ENCODE measurements around the gene ACSM2B.
"Not testable (repeated sequence)": the region's sequence is repeated elsewhere in the genome, so short reads cannot be mapped to it uniquely, and the experiment has no call there.

The ACSM2B gene, protein sequence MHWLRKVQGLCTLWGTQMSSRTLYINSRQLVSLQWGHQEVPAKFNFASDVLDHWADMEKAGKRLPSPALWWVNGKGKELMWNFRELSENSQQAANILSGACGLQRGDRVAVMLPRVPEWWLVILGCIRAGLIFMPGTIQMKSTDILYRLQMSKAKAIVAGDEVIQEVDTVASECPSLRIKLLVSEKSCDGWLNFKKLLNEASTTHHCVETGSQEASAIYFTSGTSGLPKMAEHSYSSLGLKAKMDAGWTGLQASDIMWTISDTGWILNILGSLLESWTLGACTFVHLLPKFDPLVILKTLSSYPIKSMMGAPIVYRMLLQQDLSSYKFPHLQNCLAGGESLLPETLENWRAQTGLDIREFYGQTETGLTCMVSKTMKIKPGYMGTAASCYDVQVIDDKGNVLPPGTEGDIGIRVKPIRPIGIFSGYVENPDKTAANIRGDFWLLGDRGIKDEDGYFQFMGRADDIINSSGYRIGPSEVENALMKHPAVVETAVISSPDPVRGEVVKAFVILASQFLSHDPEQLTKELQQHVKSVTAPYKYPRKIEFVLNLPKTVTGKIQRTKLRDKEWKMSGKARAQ

DNA sequence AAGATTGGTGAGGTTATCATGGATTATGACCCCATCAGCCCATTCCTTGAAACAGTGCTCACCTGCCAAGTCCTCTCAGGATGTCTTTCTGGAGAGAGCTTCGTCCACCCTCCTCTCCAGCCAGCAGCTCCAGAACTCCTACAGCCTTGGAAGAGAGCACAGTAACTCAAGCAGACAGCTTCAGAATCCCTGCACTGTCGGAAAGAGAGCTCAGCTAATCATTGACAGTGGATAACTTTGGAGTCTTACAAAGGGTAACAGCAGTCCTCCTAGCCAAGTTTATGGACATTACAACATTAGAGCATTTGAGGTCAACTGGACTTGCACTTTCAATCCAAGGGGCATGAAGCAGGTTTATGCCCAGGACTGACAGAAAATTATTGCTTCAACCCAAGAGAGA is at the start of gene ACSM2B:
TSS of gene ACSM2B (minus strand) at position 223 of the 400 bp plus-strand sequence. CDS start 11,522 bp downstream, outside the sequence.
- not testable (repeated sequence) for DNase-seq

DNA sequence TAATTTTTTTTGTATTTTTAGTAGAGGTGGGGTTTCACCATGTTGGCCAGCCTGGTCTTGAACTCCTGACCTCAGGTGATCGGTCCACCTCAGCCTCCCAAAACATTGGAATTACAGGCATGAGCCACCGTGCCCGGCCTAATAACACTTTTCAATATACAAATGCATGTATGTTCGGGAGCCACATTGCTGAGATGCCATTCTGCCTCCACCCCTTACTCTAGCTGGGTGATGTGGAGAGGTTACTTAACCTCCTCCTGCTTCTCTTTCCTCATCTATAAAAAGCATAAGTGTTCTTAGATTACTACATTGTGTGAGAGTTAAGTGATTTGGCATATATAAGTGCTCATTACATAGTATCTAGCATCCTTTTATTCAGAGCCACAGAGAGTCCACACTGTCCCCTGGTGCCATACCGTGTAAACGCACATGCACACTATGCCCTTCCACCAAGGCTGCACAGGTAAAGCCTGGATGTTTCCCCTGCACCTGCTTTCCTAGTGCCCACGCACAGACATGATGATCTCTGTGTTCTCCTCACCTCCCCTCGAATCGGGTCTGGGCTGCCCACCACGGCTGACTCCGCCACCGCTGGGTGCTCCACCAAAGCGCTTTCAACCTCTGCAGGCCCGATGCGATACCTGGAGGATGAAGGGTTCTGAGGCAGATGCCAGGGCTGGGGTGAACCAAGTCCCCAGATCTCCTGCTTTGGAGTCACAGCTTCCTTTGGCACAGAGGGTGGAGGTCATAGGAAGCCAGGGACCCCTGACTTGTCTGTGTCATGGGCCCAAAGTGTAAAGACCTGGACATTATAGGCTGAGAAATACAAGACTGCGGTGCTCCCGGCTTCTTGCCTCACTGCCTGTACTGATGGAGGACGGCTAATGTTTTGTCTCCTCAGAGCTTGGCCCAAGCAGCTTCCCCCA is 49.0 kb upstream of the ACSM2B start:
- no peak for DNase-seq
- no peak for TF ChIP-seq GATA1 (IDR thresholded peaks at IDR 0.05; ENCODE audit: low read depth, low read length)
- TF ChIP-seq POLR2A (IDR thresholded peaks at IDR 0.05; ENCODE audit: low read length) = no peak

DNA sequence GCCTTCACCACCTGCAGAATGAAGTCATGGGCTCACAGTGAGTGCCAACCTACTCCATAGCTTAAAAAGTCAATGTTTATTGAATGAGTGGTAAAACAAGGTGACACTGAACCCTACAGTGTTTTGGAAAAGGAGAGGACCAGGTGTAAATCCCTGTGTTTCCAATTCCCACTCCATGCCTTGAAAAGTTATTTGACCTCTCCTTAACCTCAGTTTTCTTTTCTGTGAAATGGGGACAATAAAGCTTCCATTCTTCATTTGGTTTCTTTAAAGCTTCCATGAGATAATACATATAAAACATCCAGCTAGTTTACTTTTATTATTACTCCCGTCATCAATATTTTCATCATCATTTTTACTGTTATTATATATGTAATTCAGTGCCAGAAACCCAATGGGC is 48.0 kb upstream of the ACSM2B start:
- DNase-seq = no peak
- no peak for TF ChIP-seq GATA1 (IDR thresholded peaks at IDR 0.05; ENCODE audit: low read depth, low read length)
- no peak for TF ChIP-seq POLR2A (IDR thresholded peaks at IDR 0.05; ENCODE audit: low read length)

DNA sequence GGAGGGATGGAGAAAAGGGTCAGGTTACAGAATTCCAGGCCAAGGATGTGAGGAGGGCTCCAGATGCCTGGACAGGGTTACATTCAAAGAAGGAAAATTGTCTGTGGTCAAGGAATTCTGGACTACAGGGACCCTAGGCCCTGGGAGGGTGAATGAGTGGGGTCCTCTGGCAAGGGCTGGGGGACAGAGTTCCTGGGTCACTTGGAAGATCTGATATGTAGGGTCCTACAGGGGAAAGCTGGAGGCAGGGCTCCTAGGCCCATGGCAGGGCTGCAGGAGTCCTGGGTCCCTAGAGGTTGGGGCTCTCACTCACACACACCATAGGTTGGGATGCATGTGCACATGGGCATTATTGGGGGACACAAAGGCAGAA is 46.3 kb upstream of the ACSM2B start:
- no peak for TF ChIP-seq GATA1 (IDR thresholded peaks at IDR 0.05; ENCODE audit: low read depth, low read length)
- TF ChIP-seq POLR2A (IDR thresholded peaks at IDR 0.05; ENCODE audit: low read length) = no peak
- DNase-seq = no peak

DNA sequence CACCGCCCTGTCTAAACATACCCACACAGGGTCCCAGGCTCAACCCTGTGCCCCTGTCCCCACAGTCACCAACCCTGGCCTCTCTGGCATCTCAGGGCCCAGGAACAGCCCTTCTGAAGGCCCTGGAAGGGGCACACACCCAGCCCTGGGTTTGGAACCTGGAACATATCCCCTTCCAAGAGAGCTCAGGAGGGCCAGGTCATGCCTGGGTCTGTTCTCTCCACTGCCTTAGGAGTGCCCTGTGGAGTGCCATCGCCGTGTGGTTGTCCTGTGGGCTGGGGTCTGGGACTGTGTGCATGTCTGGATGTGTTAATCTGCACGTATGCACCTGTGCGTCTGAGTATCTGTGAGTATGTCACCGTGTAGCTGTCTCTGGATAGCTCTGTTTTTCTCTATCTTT is 45.2 kb upstream of the ACSM2B start:
- no peak for DNase-seq
- TF ChIP-seq POLR2A (IDR thresholded peaks at IDR 0.05; ENCODE audit: low read length) = no peak
- no peak for TF ChIP-seq GATA1 (IDR thresholded peaks at IDR 0.05; ENCODE audit: low read depth, low read length)

DNA sequence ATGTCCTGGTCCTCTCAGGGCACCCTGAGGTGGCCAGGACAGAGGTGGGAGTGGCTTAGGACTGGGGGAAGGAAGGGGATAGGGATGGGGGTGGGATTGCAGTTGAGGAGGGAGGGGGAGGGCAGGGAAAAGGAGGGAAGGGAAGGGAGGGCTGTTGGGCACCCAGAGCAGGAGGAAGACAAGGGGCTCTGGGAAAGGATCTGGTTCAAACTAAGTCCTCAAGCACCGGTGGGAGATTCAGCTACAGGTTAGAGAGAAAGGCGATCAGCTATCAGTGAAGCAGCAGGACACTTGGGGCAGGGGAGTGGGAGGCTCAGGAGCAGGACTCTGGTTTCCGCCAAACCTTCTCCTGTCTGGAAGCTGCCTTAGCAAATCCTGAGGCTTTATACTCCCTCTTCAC is 44.6 kb upstream of the ACSM2B start:
- TF ChIP-seq POLR2A (IDR thresholded peaks at IDR 0.05; ENCODE audit: low read length) (no peak), GATA1 (IDR thresholded peaks at IDR 0.05; ENCODE audit: low read depth, low read length) (no peak)
- DNase-seq = no peak

DNA sequence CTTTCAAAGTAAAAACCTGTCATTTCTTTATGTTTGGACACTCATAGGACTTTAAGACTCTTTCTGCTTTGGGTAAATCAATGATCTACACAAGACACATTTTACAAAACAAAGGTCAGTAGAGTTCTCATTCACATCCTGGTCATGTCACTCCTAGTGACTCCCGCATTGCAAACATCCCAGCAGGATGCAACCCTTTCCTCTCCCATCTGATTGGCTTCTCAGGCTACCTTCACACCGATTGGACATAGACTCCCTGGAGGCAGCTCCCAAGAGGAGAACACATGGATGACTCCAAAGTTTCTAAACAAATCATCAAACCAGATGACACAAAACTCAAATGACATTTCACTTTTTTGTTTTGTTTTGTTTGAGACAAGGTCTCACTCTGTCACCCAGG is 43.8 kb upstream of the ACSM2B start:
- no peak for DNase-seq
- TF ChIP-seq GATA1 (IDR thresholded peaks at IDR 0.05; ENCODE audit: low read depth, low read length) (no peak), POLR2A (IDR thresholded peaks at IDR 0.05; ENCODE audit: low read length) (no peak)

DNA sequence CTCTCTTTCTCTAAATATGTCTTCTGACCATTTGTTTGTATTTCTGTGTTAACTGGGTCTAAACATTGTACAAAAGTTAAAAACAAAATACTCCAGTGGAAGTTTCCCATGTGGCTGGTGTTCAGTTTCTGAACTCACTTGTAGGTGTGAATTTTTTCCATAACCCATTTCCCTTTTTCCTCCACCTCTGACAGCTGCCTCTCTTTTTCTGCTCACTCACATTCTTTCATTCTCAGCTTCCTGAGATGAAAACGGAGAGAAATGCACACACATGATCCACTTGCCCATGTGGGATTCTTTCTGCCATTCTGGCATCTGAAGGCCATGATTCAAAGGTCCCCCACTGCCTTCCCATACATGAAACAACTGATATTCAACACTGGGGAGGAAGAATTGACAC is 41.1 kb upstream of the ACSM2B start:
- no peak for DNase-seq
- TF ChIP-seq POLR2A (IDR thresholded peaks at IDR 0.05; ENCODE audit: low read length) (no peak), GATA1 (IDR thresholded peaks at IDR 0.05; ENCODE audit: low read depth, low read length) (no peak)

DNA sequence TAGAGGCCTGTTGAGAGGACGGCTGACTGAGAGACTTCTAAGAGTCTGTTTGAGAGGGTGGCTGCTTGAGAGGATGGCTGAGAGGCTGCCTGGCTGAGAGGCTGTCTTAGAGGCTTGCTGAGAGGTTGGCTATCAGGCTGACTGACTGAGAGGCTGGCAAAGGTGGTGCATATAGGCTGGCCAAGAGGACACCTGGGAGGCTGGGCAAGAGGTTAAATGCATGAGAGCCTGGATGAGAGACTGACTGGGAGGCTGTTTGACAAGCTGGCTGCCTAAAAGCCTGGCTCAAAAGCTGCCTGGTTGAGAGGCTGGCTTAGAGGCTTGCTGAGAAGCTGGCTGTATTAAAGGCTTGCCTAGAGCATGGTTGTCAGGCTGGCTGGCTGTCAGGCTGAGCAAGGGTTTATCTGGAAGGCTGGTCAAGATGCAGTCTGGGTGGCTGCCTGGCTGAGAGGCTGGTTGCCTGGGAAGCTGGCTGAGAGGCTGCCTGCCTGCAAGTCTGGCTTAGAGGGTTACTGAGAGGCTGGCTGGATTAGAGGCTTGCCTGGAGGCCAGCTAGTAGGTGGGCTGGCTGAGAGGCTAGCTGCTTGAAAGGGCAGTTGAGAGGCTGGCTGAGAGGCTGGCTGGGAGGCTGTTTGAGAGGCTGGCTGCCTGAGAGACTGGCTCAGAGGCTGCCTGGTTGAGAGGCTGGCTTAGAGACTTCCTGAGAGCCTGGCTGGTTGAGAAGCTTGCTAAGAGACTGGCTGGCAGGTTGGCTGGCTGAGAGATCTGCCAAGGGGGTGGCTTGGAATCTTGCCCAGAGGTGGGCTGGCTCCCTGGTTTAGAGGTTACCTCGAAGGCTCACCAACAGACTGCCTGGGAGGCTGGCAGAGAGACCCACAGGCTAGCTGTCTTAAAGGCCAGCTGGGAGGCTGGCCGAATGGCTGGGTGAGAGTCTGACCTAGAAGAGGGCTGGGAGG is 38.3 kb upstream of the ACSM2B start:
- no peak for DNase-seq
- TF ChIP-seq GATA1 (IDR thresholded peaks at IDR 0.05; ENCODE audit: low read depth, low read length) (no peak), POLR2A (IDR thresholded peaks at IDR 0.05; ENCODE audit: low read length) (no peak)

DNA sequence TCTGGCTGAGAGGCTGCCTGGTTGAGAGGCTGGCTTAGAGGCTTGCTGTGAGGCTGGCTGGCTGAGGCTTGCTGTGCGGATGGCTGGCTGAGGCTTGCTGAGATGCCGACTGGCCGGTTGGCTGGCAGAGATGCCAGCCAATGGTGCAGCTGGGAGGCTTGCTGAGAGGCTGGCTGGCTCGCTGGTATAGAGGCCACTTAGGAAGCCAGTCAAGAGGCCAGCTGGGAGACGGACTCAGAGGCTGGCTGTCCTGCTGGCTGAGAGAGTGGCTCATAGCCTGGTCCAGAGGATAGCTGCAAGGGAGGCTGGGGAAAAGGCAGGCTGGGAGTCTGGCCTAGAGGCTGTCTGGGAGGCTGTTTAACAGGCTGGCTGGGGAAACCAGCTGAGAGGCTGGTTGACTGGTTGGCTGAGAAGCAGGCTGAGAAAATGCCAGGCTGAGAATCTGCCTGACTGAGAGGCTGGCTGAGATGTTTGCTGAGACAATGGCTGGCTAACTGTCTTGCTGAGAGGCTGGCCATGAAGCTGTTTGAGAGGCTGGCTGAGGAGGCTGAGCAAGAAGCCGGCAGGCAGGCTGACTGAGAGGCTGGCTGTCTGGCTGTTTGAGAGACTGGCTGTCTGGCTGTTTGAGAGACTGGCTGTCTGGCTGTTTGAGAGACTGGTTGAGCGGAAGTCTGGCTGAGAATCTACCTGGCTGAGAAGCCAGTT is 37.5 kb upstream of the ACSM2B start:
- no peak for TF ChIP-seq GATA1 (IDR thresholded peaks at IDR 0.05; ENCODE audit: low read depth, low read length)
- no peak for TF ChIP-seq POLR2A (IDR thresholded peaks at IDR 0.05; ENCODE audit: low read length)
- DNase-seq = no peak

DNA sequence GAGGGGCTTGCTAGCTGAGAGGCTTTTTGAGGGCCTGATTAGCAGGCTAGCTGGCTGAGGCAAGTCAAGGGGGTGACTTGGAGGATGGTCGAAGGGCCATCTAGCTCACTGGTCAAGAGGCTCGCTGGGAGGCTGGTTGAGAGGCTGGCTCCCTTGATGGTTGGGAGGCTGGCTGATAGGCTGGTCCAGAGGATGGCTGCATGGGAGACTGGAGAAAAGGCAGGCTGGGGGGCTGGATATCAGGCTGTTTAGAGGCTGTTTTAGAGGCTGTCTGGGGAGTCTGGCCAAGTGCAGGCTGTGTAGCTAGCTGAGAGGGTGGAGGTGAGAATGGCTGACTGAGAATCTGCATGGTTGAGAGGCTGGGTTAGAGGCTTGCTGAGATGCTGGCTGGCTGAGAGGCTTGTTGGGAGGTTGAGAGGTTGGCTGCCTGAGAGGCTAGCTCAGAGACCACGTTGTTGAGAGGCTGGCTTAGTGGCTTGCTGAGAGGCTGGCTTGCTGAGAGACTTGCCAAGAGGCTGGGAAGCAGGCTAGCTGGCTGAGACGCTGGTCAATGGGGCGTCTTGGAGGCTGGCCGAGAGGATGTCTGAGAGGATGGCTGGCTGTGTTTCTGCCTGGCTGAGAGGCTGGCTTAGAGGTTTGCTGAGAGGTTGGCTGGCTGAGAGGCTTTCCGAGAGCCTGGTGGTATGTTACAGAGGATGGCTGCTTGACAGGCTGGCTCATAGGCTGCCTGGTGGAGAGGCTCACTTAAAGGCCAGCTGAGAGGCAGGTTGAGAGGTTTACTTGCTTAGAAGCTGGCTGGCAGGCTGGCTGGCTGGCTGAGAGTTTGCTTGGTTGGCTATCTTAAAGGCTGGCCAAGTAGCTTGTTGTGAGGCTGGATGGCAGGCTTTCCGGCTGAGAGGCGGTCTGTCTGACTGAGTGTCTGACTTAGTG is 36.6 kb upstream of the ACSM2B start:
- no peak for DNase-seq
- TF ChIP-seq POLR2A (IDR thresholded peaks at IDR 0.05; ENCODE audit: low read length) = no peak
- no peak for TF ChIP-seq GATA1 (IDR thresholded peaks at IDR 0.05; ENCODE audit: low read depth, low read length)

DNA sequence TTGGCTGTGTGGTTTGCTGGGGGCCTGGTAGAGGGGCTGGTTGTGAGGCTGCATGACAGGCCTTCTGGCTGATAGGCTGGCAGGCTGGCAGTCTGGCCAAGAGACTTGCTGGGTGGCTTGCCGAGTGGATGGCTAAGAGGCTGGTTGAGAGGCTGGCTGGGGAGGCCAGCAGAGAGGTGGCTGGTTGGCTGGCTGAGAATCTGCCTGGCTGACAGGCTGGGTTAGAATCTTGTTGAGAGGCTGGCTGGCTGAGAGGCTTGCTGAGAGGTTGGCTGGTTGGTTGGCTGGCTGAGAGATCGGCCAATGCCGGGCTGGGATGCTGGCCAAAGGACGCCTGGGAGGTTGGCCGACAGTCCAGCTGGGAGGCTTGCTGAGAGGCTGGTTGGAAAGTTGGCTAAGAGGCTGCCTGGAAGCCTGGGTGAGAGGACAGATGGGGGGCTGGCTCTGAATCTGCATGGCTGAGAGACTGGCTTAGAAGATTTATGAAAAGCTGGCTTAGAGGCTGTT is 35.9 kb upstream of the ACSM2B start:
- TF ChIP-seq POLR2A (IDR thresholded peaks at IDR 0.05; ENCODE audit: low read length) (no peak), GATA1 (IDR thresholded peaks at IDR 0.05; ENCODE audit: low read depth, low read length) (no peak)
- no peak for DNase-seq
